Cerebellar nuclear complex (tissue), 1 donor: ENCODE results near the gene KCNK10.
"Not testable (repeated sequence)": the region's sequence is repeated elsewhere in the genome, so short reads cannot be mapped to it uniquely, and the experiment has no call there.

Experiments
- DNase-seq, 2 experiments: peaks; one replicate each; lab custom pipeline; 2025; lab: John Stamatoyannopoulos, UW

Gene KCNK10

DNA sequence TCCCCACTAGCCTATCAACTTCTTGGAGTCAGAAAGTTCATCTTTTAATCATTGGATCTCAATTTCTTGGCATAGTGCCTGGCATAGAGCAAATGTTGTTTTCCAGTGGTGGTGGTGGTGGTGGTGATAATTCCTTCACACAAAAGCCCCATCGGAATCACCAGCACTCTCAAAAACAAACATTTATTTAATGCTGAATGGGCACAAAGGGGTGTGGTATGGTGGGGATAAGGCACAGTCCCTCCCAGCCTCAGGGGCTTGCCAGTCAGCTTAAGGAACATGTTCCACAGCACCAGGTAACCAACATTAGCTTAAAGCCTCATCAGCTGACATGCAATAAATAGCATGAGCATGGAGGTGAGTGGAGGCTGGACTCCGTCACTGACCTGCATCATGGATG lies 56.6 kb downstream of the KCNK10 start:
- DNase-seq = no peak

DNA sequence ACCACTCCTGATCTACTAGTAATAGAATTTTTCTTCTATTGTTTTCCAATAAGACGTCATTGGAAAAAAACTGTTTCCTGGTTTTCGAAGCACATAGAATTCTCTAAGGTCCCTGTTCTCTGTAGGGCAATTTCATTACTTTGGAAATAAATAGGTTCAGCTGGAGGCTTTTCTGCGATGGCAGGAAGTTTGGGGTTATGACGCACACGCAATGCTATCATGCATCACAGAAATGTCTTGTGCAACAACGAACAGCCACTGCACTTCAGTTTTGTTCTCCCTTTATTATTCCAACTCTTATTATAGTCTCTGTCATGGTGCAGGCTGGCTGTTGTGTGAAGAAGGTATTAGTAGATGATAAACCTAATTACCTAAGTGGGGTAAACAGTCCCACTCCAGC lies 59.0 kb downstream of the KCNK10 start:
- DNase-seq = no peak

DNA sequence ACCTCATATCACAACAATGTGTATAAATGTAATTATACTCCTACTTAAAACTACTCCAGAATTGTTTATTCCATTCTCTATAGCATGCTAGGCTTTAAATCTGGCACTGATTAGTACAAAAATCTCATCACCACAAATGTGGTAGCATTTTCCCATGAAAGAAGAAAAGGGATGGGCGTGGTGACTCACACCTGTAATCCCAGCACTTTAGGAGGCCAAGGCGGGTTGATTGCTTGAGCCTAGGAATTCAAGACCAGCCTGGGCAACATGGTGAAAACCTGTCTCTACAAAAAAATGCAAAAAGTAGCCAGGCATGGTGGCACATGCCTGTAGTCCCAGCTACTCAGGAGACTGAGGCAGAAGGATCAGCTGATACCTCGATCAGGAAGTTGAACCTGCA lies 61.8 kb downstream of the KCNK10 start:
- DNase-seq = not testable (repeated sequence)

DNA sequence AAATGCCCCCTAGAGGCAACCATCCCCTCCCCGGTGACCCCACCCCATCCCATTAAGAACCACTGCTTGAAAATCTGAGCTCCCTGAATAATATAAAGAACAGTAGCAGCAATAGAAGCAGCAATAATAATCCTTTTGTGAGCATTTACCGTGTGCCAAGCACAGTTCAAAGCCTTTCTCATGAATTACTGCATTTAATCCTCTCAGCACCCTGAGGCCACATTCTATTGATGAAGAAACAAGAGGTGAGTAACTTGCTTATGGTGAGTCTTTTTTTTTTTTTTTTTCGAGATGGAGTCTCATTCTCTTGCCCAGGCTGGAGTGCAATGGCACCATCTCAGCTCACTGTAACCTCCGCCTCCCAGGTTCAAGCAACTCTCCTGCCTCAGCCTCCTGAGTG lies 65.0 kb downstream of the KCNK10 start:
- no peak for DNase-seq

DNA sequence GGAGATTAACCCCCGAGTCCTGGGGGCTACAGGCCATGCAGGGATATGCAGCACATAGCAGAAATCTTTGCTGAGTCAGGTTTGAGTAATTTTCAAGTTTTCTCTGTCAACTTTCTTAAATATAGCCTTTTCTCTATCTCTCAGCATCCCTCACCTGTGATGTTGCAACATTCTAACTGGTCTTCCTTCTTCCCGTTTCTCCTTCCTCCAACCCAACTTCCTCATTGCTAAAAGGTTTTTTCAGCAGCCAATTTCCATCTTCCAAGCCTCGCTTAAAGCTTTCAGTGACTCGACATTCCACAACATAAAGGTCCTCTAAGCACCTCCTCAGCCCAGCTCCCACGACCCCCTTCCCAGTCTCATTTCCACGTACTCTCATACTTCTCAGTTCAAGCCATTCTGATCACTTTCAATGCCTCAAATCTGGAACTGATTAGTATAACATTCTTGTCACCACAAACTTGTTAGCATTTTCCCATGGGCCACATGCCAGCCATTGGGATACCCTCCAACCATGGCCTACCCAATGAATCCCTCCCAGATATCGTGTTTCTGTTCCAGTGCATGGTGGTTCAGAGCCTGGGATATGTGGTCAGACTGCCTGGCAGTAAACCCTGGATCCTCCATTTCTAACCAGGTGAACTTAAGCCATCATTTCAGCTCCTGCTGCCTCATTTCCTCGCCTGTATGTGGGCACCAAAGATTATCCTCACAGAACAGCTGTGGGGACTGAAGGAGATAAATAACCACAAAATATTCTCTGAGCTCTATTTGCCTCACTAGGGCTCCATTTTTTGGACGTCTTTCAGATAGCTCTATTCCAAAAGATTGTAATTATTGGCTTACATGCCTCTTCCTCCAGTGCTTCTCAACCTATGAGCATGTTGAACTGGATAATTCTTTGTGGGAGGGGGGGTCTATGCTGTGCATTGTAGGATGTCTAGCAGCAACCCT lies 65.8 kb downstream of the KCNK10 start:
- DNase-seq = no peak

DNA sequence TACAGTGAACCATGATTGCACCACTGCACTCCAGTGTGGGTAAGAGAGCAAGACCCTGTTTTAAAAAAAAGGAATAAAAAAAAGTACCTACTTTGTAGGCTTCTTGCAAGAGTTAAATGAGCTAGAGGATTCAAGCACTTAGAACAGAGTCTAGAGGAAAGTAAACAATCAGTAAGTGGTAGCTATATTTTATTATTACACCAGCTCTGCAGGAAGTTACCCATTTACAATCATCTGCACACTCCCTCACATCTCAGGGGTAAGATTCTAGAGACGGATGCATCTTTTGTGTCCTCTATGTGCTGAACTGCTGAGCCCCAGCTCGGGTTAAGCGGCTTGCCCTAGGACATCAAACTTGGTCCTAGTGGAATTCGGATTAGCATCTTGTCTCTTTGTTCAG lies 67.3 kb downstream of the KCNK10 start:
- no peak for DNase-seq

DNA sequence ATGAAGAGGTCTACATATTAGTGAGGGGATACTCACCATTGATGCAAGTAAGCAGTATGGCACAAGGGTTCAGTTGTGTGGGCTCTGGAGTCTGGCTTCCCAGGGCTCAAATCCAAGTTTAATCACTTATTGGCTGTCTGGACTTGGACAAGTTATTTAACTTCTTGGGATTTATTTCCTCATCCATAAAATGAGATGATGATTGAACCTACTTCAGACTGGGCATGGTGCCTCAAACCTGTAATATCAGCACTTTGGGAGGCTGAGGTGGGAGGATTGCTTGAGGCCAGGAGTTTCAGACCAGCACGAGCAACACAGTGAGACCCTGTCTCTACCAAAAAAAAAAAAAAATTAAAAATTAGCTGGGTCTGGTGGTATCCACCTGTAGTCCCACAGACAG lies 67.9 kb downstream of the KCNK10 start:
- DNase-seq = no peak

DNA sequence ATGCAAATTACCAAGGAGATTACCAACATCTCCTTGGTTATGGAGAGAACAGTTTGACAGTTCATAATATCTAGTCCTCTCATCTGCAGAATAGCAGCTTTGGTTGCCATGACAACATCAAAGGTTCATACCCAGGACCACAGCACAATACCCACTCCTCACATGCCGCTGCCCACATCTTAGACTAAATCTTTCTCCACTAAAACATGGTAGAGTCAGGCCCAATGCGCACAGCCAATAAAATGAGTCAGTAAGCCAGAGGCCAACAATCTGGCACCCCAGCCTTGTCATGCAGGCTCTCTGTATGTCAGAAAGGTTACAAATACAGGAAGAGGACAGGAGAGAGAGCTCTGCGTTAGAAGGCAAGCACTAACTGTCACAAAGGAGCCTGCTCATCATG lies 70.6 kb downstream of the KCNK10 start:
- DNase-seq = no peak

DNA sequence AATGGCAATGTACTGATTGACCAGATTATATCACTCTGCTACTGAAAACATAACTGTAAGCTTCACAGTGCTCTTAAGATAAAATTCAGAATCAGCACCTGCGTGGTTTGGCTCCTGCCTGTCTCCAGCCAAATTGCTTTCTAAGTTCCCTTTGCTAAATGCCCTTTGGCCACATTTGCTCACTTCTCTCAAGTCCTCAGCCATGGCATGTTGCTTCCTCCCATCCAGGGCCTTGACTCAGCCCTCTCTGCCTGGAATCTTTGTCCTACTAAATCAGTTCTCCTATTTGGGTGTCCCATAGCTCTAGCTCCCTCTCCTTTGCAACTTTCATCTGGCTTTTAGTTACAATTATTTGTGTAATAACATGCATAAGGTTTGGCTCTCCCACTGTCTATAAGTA lies 71.4 kb downstream of the KCNK10 start:
- no peak for DNase-seq

DNA sequence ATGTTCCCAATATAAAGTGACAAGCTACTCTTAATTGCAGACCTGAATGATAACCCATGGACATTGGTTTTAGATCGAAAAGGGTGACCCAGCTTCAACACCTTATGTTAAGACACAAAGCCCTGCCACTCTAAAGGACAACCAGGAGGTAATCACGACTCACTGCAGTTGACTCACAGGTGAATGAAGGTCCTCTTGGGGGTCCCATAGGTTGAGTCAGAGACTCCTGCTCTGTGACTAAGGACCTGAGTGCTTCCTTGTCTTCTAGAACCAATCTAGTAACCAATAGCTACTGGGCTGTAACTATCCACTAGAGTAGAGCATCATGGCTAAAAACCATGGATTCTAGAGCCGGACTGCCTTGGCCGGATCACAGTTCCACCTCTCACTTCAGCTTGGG lies 73.8 kb downstream of the KCNK10 start:
- DNase-seq = no peak

DNA sequence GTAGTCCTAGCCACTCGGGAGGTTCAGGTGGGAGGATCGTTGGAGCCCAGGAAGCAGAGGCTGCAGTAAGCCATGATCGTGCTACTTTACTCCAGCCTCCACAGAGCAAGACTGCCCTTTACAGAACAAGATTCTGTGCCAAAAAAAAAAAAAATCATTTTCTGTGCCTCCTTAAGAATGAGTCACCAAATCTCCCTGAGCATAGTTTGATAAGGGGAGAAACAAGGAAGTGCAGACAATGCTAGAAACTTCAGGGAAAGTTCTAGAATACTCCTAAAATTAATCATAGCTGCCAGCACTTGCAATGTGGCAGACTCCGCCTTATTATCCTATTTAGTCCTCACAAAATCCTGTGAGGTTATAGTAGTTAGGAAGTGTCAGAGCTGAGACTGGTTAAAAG lies 74.5 kb downstream of the KCNK10 start:
- no peak for DNase-seq

DNA sequence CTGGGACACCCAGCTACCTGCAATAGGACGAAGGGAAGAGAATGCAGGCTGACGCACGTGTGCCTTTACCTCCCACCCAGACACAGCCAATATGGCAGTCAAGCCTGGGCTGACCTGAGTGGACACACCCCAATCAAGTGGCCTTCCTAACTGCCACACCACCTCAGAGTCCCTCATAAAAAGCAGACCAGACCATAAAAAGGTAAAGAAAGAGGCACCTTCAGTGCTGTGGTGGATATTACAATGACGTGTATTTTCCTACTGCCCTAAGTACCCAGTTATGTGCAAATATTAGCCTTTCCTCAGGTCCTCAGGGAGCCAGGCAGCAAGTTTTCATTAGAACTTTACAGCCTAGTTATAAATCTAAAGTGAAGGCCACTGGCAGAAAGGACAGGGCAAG lies 75.8 kb downstream of the KCNK10 start:
- no peak for DNase-seq

DNA sequence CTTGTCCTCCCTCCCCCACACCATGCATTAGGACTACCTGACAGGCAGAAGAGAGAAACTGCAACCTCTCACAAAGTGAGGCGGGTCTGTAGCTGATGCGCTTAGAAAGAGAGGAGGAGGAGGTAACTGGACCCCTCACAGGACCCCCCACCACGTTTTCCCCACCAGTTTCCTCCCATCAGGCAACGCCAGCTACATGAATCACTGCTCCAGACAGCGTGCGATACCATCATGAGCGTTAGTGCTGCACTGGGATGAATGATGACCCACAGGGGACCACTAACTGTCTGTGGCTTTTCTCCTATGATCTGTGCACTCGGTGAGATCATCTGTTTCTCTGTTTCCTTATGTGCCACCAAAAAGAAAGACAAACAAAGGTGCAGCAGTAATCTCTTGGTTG lies 77.7 kb downstream of the KCNK10 start:
- DNase-seq = no peak

DNA sequence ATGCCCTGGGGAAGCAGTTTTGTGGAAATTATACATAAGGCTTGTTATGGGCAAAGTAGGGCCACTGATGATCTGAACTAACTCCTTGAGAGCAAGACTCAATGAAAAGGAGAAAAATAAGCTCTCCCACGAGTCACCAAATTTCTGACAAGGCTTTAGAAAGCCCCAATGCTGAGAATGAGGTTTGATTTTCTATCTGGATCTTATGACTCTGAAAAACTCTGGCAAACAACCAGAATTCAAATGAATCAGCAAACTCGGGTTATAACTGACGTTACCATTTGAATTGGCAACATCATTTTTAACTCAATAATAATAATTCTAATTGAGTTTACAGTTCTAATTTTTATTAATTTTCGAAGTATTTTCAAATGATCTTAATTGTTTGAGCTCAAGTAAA lies 79.1 kb downstream of the KCNK10 start:
- no peak for DNase-seq

DNA sequence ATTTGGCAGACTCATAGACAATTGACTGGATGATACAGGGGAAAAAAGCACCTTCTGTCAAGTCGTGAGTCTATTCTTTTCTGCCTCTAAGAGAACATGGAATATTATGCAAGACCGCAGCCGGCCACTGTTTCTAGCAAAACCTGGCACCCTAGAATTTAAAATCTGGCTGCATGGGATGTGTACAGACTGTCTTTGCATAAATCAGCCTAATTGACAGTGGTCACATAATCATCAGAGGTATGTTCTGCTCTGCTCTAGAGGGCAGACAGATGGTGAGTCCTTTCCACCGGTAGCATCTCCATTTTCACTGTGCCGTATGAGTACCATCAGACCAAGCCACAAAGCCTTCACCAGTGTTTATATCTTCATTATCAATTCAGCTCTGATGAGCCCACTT lies 80.6 kb downstream of the KCNK10 start:
- DNase-seq = peak in 1 of 2 experiments; percentile 78

DNA sequence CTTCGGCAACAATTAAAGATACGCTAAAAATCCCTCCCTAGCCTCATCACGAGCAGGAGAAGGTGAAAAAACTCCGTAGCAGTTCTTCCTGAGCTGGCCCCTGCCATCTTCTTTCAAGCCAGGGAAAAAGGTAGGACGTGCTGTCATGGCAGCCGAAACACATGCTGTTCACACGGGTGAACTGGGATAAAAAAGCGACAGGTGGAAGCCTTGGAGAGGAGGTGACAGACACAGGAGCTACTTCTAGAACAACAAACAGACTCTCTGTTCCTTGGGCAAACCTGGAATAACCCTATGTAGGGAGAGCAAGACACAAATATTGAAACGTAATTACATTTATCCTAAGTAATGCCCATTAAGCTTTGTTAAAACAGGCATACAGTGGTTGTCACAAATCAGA lies 81.3 kb downstream of the KCNK10 start:
- no peak for DNase-seq

DNA sequence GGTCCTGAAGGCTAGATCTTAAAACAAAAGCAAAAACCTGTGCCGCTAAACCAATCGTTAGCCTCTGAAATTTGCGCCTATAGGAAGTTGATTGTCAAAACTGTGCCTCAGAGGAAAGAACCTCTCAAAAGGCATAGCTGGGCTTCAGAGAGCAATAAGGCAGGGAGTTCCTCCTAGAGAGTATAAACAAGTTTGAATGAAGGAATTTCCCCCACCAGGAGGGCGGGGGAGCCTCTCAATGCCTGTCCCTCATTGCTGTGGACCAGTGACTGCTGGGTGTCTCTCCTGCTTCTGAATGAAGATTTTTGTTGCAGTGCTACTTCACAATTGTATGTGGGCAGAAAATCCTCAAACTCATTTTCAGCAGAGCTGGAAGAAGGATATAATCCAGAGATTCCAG lies 88.6 kb downstream of the KCNK10 start:
- DNase-seq = no peak

DNA sequence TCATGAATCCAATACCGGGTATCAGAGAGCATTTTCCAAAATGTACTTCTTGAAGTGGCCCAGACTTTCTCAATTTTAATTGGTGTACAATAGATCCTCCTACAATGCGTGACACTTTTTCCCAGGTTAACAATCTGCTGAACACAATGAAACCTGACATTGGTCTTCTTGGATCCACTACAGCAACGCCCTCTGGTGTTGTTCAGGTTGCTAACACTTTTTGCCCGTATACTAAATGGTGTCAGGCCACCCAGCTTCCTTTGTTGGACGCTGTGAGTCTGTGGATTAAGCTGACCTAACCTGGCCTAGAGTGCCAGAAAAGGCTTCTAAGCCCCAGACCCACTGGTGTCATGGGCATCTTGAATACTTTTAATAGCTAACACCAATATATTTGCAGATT lies 89.2 kb downstream of the KCNK10 start:
- no peak for DNase-seq

DNA sequence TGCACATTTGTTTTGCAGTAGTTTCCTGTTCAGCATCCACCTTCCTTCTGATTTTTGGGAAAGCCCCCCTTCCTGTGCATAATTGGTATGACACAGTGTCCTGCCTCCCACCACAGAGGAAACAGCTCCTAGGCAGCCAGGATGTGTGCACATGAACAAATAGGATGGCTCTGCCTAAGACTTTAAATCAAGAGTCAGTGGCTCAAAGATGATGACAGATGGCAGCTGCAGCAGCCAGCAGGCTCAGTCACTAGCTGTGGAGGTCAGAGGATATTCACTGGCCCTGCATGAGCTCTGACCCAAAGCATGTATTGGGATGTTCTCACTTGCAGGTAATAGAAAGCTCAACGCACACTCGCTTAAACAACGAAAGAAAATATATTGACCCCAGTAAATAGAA lies 90.3 kb downstream of the KCNK10 start:
- DNase-seq = peak in 1 of 2 experiments; percentile 44

DNA sequence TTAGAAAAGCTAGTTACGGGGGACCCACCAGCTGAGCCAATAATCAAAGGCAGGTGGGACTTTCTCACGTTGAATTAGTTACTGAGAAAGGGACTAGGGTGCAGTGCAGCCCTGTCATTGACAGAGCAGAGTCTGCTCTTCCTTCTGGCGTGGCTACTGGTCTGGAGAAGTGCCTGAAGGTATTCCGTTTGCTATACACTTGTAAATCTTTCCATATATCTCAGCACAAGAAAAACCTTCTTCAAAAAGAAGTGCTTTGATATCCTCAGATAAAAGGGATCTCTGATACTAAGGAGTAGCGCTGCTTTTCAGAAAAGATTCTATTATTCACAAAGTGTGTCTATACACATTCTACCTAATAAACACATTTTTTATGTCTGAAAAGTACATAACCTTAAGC lies 91.5 kb downstream of the KCNK10 start:
- no peak for DNase-seq

DNA sequence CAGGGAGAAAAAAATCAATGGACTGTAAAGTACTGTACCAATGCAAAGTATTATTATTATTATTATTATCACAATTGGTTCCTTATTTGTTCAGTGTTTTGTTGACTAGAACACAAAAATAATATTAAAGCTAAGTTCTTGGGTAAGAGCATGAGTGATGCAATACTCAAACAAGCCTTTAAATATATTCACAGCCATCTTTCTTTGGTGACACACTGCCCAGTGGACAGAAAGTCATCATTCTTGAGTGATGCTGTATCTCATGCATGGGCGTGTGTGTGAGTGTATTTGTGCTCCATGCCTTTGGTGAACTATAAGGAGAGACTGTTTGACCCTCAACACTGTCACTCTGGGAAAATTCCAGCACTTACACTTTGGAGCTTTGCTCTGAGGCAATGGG lies 93.6 kb downstream of the KCNK10 start:
- DNase-seq = no peak

DNA sequence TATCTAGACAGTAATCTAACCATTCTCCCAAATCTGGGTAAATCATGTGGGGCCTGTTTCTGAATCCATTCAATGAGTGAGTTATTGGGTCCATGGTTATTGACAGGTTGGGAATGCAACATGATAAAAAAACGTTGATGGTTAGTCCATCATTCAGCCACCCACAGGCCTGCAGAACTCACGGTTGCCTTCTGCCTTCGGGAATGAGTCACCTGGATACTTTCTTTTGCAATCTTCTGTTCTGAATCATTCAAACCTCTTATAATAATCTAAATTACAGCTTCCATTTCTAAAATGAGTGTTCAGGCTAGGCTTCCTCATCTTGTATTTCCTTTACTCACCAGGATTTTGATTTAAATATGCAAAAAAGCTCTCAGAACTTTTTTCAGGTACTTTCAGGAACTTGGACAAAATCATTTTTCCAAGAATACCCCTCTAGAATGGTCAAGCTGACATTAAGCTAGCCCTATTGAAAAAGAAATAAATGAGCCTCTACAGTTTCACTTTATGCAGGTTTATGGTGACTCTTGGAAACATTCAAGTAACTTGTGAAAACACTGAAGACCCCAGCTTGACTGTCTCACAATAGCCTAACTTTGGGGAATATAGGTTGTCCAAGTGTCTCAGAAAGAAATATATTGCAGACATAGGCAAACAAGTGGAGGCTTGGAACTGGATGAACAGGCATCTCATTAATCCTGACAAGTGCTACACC lies 94.4 kb downstream of the KCNK10 start:
- DNase-seq = no peak

DNA sequence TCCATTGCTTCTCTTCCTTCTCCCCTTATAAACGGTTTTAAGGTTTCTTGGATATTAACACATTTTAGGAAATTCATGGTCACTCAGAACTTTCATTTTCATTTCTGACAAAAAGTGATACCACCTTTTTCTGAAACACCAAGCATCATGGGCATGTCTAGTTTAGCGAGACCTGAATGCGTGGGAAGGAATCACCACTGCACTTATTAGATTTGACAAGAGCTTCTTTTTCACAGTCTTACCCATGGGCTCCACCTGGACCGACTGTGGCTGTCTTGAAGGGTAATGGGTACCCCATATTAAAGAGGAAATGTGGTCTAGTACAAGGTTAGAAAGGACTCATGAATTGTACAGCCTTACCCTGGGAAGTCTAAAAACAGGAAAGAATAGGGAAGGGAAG lies 95.4 kb downstream of the KCNK10 start:
- DNase-seq = no peak
